GM19395 (cell line): Measurements from ENCODE around the gene DONSON.
A peak's percentile ranks its signal among the peaks of the same experiment; 100 is the strongest.

ENCODE experiments used
- ATAC-seq: cut with Tn5 transposase; IDR thresholded peaks from one replicate; pipeline ENCODE4 v1.9.1; 2021; ENCODE audit warnings: mild to moderate bottlenecking, moderate library complexity; ENCODE audit not compliant: unreplicated experiment

DONSON gene

DNA sequence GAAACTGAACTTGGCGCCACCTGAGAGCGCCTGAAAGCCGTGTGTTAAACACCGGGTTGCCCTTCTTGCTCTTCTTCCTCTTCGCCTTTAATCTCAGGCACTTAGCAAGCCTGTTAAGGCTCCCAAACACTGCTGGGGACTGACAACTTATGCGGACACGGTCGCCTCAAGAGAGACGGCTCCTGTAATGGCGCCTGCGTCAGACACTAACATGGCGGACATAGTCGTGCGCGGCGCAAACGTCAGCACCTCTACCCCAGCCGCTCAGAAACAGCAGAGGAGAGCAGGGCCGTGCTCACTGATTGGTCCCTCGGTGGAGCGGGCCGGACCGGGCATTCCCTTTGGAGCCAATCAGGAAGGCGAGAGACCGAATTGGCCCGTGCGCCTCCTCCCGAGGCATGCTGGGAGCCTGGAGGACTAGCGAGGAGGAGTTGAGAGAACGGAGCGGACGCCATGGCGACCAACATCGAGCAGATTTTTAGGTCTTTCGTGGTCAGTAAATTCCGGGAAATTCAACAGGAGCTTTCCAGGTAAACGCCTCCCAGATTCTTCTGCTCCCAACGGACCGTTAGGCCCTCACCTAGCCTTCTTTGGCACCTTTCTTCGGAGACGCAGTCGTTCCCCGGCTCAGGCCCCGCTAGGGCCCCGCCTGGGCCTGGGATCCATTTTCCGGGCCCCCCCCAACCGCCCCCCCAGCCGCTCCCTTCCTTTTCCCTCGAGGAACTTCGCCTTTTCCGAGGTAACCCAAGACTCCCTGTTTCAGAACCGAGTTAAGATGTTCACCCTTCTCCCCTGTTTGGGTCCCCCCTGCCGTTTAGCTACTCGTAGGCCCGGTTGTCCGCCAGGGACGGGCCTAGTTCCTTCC, 45.6 kb downstream of the DONSON start, which contains the start of gene SON:
Gene SON (plus strand): TSS at position 399 of the 865 bp plus-strand sequence. CDS start 55 bp downstream, at position 454.
- ATAC-seq: peak; percentile 95

DNA sequence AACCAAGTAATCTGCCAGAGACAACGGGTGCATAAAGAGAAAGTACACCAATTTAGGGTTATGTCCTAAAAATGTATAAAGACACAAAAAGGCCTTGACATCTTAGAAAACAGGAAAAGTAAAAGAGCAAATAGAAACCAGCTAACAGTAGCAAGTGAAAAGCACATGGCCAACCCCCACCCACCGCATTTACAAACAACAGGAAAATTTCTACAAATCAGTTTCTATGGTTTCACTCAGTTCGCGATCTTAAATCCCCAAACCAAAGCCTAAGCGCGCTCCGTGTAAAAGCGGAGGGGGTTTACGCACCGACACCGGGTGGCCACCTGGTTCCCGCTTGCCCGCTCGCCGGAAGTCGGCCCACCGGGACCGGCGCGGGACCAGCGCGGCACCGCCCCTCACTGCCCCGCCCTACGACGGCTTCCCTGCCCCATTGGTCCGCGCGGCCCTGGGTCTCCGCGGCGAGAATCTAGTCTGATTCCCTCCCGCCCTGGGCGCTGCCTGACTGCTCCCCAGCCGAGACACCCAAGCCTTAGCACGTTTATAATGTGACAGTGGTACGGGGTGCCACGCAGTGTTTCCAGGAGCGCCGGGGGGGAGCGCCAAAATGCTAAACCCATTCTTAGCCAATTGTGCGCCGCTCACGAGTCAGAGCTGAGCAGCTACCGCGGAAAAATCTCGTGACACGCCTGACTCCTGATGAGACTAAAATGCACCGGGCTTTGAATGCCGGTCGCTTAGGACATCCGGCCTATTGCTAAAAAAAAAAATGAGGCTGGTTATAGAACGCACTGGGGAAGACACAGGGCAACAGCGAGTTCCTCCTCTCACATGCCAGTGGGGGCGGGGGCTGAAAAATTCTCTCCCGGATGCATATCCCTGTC, 46.5 kb downstream of the DONSON start, which contains the start of gene GART:
Gene GART (minus strand): TSS at position 362 of the 884 bp plus-strand sequence. CDS start 2,802 bp downstream, outside the sequence.
- peak; percentile 50 for ATAC-seq

DNA sequence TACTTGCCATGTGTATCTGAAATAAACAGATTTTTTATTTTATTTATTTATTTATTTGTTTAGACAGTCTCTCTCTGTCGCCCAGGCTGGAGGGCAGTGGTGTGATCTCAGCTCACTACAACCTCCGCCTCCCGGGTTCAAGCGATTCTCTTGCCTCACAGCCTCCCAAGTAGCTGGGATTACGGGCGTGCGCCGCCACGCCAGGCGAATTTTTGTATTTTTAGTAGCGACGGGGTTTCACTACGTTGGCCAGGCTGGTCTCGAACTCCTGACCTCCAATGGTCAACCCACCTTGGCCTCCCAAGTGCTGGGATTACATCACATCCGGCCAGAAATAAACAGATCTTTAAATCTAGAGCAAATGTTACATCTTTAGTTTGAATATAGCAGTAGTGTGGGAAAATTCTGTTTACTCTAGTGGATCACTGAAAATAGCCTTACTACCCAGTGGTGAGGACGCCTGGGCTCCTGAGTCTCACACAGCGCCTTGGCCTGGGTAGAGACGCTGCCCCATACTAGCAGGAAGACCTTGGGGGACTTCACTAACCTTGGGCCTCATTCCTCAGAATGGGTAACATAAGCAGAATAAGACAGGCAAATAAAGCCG, 47.3 kb downstream of the DONSON start:
- ATAC-seq: no peak

DNA sequence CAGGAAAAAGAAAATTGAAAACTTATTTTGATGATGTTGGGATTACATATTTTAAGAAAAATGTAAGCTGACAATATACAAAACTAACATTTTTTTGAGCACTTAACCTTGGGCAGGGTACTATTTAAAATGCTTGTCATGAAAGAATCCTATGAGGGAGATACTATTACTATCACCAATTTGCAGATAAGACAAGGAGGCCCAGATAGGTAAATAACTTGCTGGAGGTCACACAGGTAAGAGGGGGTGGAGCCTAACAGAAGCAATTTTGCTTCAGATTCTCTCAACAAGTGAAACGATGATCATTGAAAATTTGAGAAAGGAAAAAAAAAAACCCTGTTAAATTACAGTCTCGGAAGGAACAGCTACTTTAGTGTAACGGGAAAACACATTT, 47.8 kb downstream of the DONSON start:
- no peak for ATAC-seq

DNA sequence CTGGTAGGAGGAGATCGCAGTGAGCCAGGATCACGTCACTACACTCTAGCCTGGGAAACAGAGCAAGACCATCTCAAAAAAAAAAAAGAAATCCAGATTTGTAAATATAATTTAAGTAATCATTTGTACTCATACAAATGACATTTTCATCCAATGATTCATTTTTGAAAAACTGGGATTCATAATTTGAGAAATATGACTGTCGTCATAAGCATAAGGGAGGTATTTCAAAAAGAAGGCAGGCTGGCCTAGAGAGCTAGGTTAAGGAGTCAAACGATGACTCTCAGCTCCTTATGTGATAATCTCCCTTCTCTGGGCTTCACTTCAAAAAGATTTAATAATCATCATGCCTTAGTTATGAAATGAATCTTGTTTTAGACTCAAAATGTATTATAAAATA, 48.9 kb downstream of the DONSON start:
- no peak for ATAC-seq

DNA sequence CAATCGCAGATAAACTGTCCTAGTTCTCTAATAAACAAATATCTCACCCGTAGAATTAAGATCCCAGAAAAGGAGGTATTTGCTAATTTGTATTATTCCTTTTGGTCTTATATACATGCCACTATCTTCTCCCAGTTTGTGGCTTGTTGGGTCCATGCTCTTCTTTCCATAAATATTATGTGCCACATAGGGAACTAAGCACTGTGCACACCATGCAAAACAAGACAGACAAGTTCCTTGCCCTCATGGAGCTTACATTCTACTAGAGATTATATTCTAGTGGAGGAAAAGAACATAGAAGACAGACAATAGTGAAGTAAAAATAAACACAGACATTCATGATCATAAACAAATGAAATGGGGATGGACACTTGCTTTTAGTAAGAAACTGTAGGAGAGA, 51.3 kb downstream of the DONSON start:
- no peak for ATAC-seq

DNA sequence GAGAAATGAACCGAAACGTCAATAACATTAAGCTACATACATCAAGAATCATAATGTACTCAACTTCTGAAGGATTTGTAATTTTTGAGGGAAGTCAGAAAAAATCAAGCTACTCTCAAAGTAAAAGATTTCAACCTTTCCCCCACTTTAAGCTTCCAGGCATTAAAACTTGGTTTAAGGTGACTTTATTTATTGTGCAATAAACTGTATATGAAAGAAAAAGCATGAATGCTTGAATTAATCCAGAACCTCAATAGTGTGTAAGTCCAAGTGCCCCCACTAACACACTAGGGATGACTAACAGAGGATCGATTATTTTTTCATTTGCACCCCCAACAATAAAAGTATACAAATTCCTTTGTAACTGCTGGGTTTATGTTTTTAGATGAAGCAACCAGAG, 57.5 kb downstream of the DONSON start:
- no peak for ATAC-seq
